ENCODE measurements around the gene THSD4. TPM values are rescaled to one million over a fixed set of nuclear protein-coding genes. Genes with fewer than 3 reads are reported as not detected.

The THSD4 gene
- total and polyA plus RNA-seq, 9 of the 15 experiments (the other 6 are each of a cell fraction or from before 2014, with no cell fraction given) = 0.04 TPM; not detected in 5

DNA sequence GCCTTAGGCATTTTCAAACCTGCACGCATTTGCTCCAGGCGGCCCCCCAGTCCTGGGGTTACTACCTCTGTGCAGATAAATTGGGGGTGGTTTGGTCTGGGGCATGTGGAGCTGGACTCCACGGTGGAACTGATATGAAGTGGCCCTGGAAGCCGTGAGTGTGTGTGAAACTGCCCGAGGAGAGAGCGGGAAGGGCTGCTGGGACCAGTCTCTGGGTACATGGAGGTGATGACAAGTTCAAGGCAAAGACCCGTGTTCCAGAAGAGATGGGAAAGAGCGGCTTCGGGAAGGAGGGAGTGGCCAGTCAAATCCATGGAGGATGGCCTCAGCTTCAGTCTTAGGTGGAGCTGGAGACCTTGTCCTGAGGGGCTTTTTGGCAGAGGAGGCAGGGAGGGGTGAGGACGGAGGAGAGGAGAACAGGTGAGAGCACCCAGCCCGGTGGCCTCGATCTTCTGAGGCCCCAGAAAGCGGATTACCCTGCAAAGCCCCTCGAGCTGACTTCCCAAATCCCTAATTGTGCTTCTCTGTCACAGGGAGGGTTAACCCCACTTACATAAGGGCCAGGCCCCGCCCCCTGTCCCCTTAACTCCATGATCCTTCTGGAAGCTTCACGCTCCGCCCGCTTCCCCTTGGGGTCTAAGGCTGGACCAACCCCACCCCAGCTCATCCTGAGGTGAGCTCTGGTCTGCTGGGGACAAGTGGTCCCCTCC, 693.2 kb downstream of the THSD4 start:
- POLR2A ChIA-PET = interaction anchor here (0.9 kb wide), 1 partner anchor 339 kb away, joined by 4 read pairs; no protein-coding TSS in a partner anchor
- CTCF ChIA-PET (ENCODE audit: low intra/inter-chr PET ratio) = no interaction called here

More for the DNA sequence above, 693.2 kb downstream of the THSD4 start:
- peaks cover 0 to 6% of the 10 kb centered on the region in 2 experiments; a peak in 2 of 5 replicates for H3K4me1 ChIP-seq (replicated peaks in 1 of 2; ENCODE audit: control insufficient read depth in 2 of 2, insufficient read depth in 2 of 2, low read length in 2 of 2)
- no TSS peak for BruUV-seq (replicated peaks)
- in situ Hi-C loops (cut with MboI) = loop anchor here (5.0 kb wide), 1 partner anchor 344 kb away; no protein-coding TSS in a partner anchor
- H3K9me1 ChIP-seq (ENCODE audit: control insufficient read depth, insufficient read depth, low read length) = no peaks in the 10 kb centered on the region
- no peak overlapping the region for H3K4me3 ChIP-seq
- WGBS (ENCODE audit: insufficient coverage, low coverage, missing lambda C conversion rate) = under 1% methylated on average over 11 of the region's 18 CpGs
- ATAC-seq (no peak), FAIRE-seq (no peak), DNase-seq (ENCODE audit: extremely low read depth in 1 of 4, low spot score in 3 of 4) (no peak)
- H3K36me3 ChIP-seq (ENCODE audit: control insufficient read depth, insufficient read depth, low read length) = no peaks in the 10 kb centered on the region
- no peak overlapping the region for H3K4me2 ChIP-seq (ENCODE audit: insufficient read depth, low read length)
- no peaks in the 10 kb centered on the region for H3K9me3 ChIP-seq (replicated peaks; ENCODE audit: control insufficient read depth, insufficient read depth, low read depth, low read length)
- intact Hi-C loops (cut with micrococcal nuclease) = loop anchor here (10.0 kb wide), 2 partner anchors 364 to 424 kb away; no protein-coding TSS in a partner anchor
- no peak overlapping the region for H3K9ac ChIP-seq (ENCODE audit: insufficient read depth in 1 of 2, low read depth in 2 of 2, low read length in 2 of 2)
- peaks cover 5% of the 10 kb centered on the region for H4K20me1 ChIP-seq (replicated peaks; ENCODE audit: control insufficient read depth, insufficient read depth, low read length)
- no peak overlapping the region for H2AFZ ChIP-seq (ENCODE audit: low read depth, low read length)
- TF ChIP-seq ID3 (CRISPR knock-in tag; IDR thresholded peaks at IDR 0.05) (no peak), ID3 (tag; IDR thresholded peaks at IDR 0.05) (no peak), ZFP91 (CRISPR knock-in tag; IDR thresholded peaks at IDR 0.05) (no peak), ELF1 (tag; IDR thresholded peaks at IDR 0.05) (no peak), CAMTA2 (CRISPR knock-in tag; conservative IDR thresholded peaks at IDR 0.05) (no peak), CREB3L1 (IDR thresholded peaks at IDR 0.05; ENCODE audit: borderline replicate concordance, low read depth) (no peak), NFIC (IDR thresholded peaks at IDR 0.05) (no peak)
- TF ChIP-seq, protein P1, sequence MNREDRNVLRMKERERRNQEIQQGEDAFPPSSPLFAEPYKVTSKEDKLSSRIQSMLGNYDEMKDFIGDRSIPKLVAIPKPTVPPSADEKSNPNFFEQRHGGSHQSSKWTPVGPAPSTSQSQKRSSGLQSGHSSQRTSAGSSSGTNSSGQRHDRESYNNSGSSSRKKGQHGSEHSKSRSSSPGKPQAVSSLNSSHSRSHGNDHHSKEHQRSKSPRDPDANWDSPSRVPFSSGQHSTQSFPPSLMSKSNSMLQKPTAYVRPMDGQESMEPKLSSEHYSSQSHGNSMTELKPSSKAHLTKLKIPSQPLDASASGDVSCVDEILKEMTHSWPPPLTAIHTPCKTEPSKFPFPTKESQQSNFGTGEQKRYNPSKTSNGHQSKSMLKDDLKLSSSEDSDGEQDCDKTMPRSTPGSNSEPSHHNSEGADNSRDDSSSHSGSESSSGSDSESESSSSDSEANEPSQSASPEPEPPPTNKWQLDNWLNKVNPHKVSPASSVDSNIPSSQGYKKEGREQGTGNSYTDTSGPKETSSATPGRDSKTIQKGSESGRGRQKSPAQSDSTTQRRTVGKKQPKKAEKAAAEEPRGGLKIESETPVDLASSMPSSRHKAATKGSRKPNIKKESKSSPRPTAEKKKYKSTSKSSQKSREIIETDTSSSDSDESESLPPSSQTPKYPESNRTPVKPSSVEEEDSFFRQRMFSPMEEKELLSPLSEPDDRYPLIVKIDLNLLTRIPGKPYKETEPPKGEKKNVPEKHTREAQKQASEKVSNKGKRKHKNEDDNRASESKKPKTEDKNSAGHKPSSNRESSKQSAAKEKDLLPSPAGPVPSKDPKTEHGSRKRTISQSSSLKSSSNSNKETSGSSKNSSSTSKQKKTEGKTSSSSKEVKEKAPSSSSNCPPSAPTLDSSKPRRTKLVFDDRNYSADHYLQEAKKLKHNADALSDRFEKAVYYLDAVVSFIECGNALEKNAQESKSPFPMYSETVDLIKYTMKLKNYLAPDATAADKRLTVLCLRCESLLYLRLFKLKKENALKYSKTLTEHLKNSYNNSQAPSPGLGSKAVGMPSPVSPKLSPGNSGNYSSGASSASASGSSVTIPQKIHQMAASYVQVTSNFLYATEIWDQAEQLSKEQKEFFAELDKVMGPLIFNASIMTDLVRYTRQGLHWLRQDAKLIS (CRISPR knock-in tag; IDR thresholded peaks at IDR 0.05) = no peak
- H3K79me2 ChIP-seq (ENCODE audit: control insufficient read depth, insufficient read depth, low read length) = no peaks in the 10 kb centered on the region
- H3K27ac ChIP-seq (ENCODE audit: extremely low read depth, low read depth, low read length) = no peak overlapping the region
- peaks cover 35 to 60% of the 10 kb centered on the region in 2 experiments; a peak in 4 of 5 replicates for H3K27me3 ChIP-seq (ENCODE audit: control insufficient read depth in 2 of 2, insufficient read depth in 2 of 2, low read length in 2 of 2)
